ENCODE results near the gene GHSR.

GRCh38 chr3:172402090-172402489 is 46.2 kb downstream of the GHSR start:
- no peak for TF ChIP-seq BHLHE40 (IDR thresholded peaks at IDR 0.05; ENCODE audit: low read depth, low read length)
- no peak for TF ChIP-seq NFE2L2 (IDR thresholded peaks at IDR 0.05; ENCODE audit: low read depth, low read length)
- no peak for TF ChIP-seq CTCF (conservative IDR thresholded peaks at IDR 0.05; ENCODE audit: low read depth, low read length)
